ENCODE data around the gene SH3D21. TPM values are rescaled to one million over a fixed set of nuclear protein-coding genes. Genes with fewer than 3 reads are reported as not detected.

Gene SH3D21
- total RNA-seq, 2 donors from 2014 or later: 14.7 to 15.5 TPM

DNA sequence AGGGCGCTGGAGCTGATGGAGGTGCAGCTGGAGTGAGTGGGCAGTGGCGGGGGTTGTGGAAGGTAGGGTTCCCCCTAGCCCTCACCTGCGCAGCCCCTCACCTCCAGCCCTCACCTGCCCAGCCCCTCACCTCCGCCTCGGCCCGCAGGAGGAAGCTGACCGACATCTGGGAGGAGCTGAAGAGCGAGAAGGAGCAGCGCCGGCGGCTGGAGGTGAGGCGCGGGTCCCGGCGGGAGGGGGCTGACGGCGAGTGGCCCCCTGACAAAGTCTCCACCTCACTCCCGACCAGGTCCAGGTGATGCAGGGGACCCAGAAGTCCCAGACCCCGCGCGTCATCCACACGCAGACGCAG, 14.6 kb downstream of the SH3D21 start:
- 32 to 44% methylated on average over 10 to 23 of the region's 23 CpGs for WGBS, 2 experiments (ENCODE audit: insufficient coverage in 1 of 2, insufficient read length in 1 of 2)
- H3K9ac ChIP-seq (ENCODE audit: extremely low read depth, low read length, poor library complexity, severe bottlenecking): no peak overlapping the region
- H3K4me3 Mint-ChIP-seq: peak overlapping the region; percentile 60
- H3K4me1 ChIP-seq (ENCODE audit: control insufficient read depth, insufficient read depth, low read length): peaks cover 3% of the 10 kb centered on the region
- peaks cover 9% of the 10 kb centered on the region for H3K4me1 Mint-ChIP-seq
- no peaks in the 10 kb centered on the region for H3K9me3 Mint-ChIP-seq
- H3K27me3 ChIP-seq (ENCODE audit: control insufficient read depth, insufficient read depth, low read length, poor library complexity, severe bottlenecking): peaks cover 10% of the 10 kb centered on the region
- H3K36me3 ChIP-seq (ENCODE audit: control insufficient read depth, insufficient read depth, low read length): no peaks in the 10 kb centered on the region
- H3K4me3 ChIP-seq (ENCODE audit: low read length): no peak overlapping the region
- DNase-seq: peak; percentile 82
- peaks cover 10% of the 10 kb centered on the region for H3K36me3 Mint-ChIP-seq (ENCODE audit: low read depth)
- H3K27me3 Mint-ChIP-seq (ENCODE audit: insufficient read depth): peaks cover 39% of the 10 kb centered on the region
- TF ChIP-seq, protein P1, sequence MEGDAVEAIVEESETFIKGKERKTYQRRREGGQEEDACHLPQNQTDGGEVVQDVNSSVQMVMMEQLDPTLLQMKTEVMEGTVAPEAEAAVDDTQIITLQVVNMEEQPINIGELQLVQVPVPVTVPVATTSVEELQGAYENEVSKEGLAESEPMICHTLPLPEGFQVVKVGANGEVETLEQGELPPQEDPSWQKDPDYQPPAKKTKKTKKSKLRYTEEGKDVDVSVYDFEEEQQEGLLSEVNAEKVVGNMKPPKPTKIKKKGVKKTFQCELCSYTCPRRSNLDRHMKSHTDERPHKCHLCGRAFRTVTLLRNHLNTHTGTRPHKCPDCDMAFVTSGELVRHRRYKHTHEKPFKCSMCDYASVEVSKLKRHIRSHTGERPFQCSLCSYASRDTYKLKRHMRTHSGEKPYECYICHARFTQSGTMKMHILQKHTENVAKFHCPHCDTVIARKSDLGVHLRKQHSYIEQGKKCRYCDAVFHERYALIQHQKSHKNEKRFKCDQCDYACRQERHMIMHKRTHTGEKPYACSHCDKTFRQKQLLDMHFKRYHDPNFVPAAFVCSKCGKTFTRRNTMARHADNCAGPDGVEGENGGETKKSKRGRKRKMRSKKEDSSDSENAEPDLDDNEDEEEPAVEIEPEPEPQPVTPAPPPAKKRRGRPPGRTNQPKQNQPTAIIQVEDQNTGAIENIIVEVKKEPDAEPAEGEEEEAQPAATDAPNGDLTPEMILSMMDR (conservative IDR thresholded peaks at IDR 0.05): no peak
- no peaks in the 10 kb centered on the region for H3K9me3 ChIP-seq (ENCODE audit: control insufficient read depth, low read length)
- H3K27ac ChIP-seq (ENCODE audit: low read depth, low read length): no peak overlapping the region
- H3K27ac Mint-ChIP-seq: peak overlapping the region; percentile 71

DNA sequence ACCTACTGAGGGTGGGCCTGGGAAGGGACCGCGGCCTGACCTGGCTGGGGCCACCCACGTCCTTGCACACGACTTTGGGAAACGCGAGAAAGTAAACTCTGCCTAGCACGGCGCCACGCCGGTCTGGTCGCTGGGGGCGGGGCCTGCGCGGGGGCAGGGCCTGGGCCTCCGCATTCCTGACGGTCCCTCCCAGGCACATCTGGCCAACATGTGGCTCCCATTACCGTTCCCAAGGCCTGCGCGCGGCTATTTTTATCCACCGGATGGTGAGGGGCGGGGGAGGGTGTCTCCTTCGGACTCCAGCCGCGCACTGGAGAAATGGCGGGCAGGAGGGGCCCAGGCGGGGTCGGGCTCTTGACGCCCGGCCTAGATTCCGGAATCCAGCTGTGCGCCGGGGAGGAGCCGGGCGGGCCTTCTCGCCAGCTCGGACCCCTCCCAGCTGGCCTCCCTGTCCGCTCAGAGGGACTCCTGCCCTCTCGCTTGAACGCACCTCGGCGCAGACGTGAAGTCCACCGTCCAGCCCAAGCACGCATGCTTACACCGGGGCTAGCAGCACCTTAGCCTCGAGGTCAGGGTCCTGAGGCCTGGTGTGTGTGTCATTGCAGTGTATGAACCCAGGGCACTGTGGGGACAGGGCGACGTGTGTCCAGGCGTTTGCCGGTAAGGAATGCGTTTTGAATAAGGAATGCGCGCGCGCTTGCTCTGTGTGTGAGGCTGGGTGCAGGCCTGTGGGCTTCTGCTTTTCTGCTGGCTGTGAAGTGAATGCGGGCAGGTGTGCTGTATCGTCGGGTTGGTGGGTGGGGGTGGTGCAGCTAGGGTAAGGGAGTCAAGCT, 15.2 kb downstream of the SH3D21 start:
- Histone ChIP-seq H3K4me3 (ENCODE audit: low read length) (no peak overlapping the region), H3K27me3 (ENCODE audit: control insufficient read depth, insufficient read depth, low read length, poor library complexity, severe bottlenecking) (peaks cover 10% of the 10 kb centered on the region), H3K9me3 (ENCODE audit: control insufficient read depth, low read length) (no peaks in the 10 kb centered on the region), H3K9ac (ENCODE audit: extremely low read depth, low read length, poor library complexity, severe bottlenecking) (no peak overlapping the region), H3K36me3 (ENCODE audit: control insufficient read depth, insufficient read depth, low read length) (no peaks in the 10 kb centered on the region), H3K4me1 (ENCODE audit: control insufficient read depth, insufficient read depth, low read length) (peaks cover 3% of the 10 kb centered on the region), H3K27ac (ENCODE audit: low read depth, low read length) (peak overlapping the region; percentile 24)
- Mint-ChIP-seq H3K36me3 (ENCODE audit: low read depth) (peaks cover 8% of the 10 kb centered on the region), H3K4me1 (peaks cover 9% of the 10 kb centered on the region), H3K27ac (peak overlapping the region; percentile 71), H3K9me3 (no peaks in the 10 kb centered on the region), H3K27me3 (ENCODE audit: insufficient read depth) (peaks cover 41% of the 10 kb centered on the region), H3K4me3 (peak overlapping the region; percentile 60)
- TF ChIP-seq, protein P1 (conservative IDR thresholded peaks at IDR 0.05): no peak
- peak; percentile 97 for DNase-seq
- 26 to 30% methylated on average over 18 to 59 of the region's 59 CpGs for WGBS, 2 experiments (ENCODE audit: insufficient coverage in 1 of 2, insufficient read length in 1 of 2)

DNA sequence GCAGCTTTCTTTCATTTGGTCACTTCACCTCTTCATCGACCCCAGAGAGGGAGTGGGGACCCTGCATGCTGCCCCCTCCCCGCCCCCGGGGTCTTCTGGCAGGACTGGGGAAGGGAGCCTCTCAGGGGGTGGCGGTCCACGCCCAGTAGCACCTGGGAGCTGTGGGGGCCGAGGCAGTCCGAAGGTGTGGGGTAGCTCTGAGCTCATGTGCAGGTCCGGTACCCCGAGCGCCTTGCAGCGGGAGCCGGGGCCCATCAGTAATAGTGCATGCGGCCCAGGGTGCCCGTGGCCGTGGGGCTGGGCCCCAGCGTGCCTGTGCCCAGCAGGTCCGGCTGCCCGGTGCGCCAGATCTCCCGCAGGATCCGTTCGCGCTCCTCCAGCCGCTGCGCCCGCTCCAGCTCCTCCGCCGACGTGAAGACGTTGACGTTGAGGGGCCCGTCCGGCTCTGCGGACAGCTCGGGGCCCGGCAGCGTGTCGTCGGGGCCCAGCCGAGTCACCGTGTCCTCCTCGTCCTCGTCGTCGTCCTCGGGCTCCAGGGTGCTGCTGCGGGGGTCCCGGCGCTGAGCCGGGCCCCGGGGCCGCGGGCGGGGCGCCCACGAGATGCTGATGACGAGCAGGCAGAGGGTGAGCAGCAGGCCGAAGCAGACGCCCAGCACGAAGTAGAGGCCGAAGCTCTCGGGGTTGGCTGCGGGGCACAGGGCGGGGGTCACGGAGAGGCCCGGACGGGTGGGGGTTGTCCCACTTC, 16.0 kb downstream of the SH3D21 start:
- H3K4me3 ChIP-seq (ENCODE audit: low read length): no peak overlapping the region
- H3K27ac ChIP-seq (ENCODE audit: low read depth, low read length): no peak overlapping the region
- no peak overlapping the region for H3K27ac Mint-ChIP-seq
- peak; percentile 80 for DNase-seq
- H3K4me1 Mint-ChIP-seq: peaks cover 9% of the 10 kb centered on the region
- H3K27me3 ChIP-seq (ENCODE audit: control insufficient read depth, insufficient read depth, low read length, poor library complexity, severe bottlenecking): peaks cover 10% of the 10 kb centered on the region
- peaks cover 5% of the 10 kb centered on the region for H3K36me3 Mint-ChIP-seq (ENCODE audit: low read depth)
- peaks cover 3% of the 10 kb centered on the region for H3K4me1 ChIP-seq (ENCODE audit: control insufficient read depth, insufficient read depth, low read length)
- TF ChIP-seq, protein P1 (conservative IDR thresholded peaks at IDR 0.05): no peak
- H3K27me3 Mint-ChIP-seq (ENCODE audit: insufficient read depth): peaks cover 44% of the 10 kb centered on the region
- 42% methylated on average over 27 to 67 of the region's 67 CpGs for WGBS, 2 experiments (ENCODE audit: insufficient coverage in 1 of 2, insufficient read length in 1 of 2)
- H3K4me3 Mint-ChIP-seq: peak overlapping the region; percentile 60
- H3K36me3 ChIP-seq (ENCODE audit: control insufficient read depth, insufficient read depth, low read length): no peaks in the 10 kb centered on the region
- H3K9ac ChIP-seq (ENCODE audit: extremely low read depth, low read length, poor library complexity, severe bottlenecking): no peak overlapping the region
- H3K9me3 Mint-ChIP-seq: no peaks in the 10 kb centered on the region
- H3K9me3 ChIP-seq (ENCODE audit: control insufficient read depth, low read length): no peaks in the 10 kb centered on the region
